Stimulated activated CD8-positive, alpha-beta memory T cell treated with anti-CD3 and anti-CD28 coated beads, Interleukin-4, amount 100 ng/mL, for 1 hour (primary cell): Measurements from ENCODE around the gene FARS2.
"Not testable (repeated sequence)": the region's sequence is repeated elsewhere in the genome, so short reads cannot be mapped to it uniquely, and the experiment has no call there.

ENCODE experiments used
- DNase-seq, 2 donors: peaks; one replicate each; pipeline ENCODE4 v3.0.0-alpha.2; 2020; ENCODE audit warnings: low read depth in 2 of 2, low spot score in 1 of 2

The FARS2 gene

DNA sequence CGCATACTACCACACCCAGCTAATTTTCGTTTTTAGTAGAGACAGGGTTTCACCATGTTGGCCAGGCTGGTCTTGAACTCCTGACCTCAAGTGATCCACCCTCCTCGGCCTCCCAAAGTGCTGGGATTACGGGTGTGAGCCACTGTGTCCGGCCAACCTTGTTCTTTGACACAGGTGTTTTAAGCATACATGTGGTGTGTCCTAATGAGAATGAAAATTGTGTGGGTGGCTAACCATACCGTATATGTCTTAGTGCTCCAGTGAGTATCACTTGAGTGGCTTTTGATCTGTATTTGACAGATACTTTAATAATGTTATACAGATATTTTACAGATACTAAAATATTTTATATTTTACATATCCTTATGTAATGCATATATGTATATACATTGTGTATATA is 395.4 kb downstream of the FARS2 start:
- not testable (repeated sequence) for DNase-seq

- DNase-seq, result no peak
Measured at GRCh38 chr6:5657684-5658430, 396.5 kb downstream of the FARS2 start.

DNA sequence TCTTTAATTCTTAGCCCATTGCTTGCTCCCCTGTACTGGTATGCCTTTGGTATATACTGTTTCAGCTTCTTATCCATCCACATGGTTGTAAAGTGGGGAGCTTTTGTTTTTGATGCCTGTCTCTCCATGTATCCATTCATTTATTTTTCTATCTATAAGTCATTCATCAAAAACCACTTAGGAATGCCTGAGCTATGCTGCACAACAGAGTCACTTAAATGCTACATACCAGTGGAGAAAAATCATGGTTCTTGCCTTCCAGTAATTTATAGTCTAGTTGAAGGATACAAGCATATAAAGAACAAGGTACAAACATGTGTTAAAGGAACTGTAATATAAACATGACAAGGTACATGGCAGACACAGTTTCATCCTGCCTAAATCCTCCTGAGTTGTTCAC is 398.2 kb downstream of the FARS2 start:
- DNase-seq, result no peak

DNA sequence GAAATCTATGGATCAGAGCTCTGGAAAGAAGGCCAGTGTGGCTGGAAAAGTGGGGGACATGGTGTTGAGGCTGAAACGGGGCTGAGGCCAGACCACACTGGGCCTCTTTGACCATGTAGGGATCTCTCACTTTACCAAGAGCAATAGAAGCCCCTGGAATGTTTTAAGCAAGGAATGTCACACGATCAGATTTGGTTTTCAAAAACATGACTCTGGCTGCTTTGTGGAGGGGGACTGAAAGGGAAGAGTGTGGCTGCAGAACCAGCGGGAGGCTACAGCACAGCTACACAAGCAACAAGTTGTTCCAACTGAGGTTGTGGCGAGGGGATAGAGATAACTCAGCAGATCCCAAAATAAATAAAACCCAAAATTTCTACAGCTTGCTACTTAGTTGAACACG is 399.5 kb downstream of the FARS2 start:
- no peak for DNase-seq

GRCh38 chr6:5662797-5663196 is 401.5 kb downstream of the FARS2 start:
- DNase-seq, result no peak

GRCh38 chr6:5663259-5663658 is 401.9 kb downstream of the FARS2 start:
- no peak for DNase-seq

DNA sequence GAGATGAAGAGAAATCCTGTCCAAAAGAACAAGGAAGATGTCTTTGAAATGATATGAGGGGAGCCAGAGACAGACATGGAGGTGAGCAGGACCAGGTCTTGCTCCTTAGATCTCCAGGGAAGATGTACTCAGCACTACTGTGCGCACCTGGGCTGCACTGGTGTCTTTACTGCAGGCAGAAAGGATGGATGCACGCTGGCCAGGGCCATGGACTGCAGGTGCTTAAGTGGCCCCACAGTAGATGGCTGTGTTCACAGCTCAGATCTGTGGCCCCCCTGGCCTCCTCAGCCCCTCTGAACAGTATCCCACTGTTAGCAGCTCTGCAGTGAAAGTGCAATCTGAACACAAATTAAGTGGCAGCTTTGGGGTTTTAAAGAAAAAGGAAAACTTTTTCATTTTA is 402.4 kb downstream of the FARS2 start:
- DNase-seq, result no peak

DNA sequence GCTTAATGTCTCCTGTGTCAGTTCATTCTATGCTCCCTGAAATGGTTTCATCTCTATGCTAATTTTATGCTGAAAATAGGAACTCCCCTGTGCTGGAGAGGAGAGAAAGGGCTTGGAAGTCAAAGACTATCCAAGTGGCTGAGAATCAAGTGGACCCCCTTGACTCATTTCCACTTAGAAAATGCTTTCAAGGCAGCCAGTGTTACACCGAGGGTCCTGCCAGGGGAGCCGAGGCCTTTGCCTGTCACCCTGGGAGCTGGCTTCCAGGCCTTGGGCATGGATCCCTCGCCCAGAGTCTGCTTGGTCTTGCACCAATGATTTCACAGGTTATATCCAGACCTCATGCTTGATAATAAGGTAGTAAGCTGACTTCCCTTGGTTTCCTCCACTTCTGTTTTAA is 402.8 kb downstream of the FARS2 start:
- no peak for DNase-seq

GRCh38 chr6:5665173-5665572 is 403.9 kb downstream of the FARS2 start:
- DNase-seq, result no peak

GRCh38 chr6:5665667-5666066 is 404.4 kb downstream of the FARS2 start:
- no peak for DNase-seq

- no peak for DNase-seq
Measured at GRCh38 chr6:5666695-5667094, 405.4 kb downstream of the FARS2 start.

GRCh38 chr6:5667737-5668136 is 406.4 kb downstream of the FARS2 start:
- DNase-seq, result no peak

DNA sequence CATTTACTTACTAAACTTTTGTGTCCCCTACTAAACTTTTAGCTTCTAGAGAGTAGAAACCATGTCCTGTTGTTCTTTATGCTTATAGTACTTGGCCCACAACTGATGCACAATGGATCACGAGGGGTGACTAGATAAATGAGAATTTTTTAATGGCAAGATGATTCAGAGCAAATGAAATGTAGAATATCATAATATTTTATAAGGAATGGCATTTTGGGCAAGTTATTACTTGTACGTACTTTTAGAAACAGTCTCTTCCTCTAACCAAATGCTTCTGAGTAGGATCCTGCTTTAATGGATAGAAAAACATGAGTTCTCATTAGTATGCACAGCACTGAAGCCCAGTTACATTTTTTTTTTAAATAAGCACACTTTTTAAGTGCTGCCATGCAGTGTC is 409.1 kb downstream of the FARS2 start:
- DNase-seq, result no peak

DNA sequence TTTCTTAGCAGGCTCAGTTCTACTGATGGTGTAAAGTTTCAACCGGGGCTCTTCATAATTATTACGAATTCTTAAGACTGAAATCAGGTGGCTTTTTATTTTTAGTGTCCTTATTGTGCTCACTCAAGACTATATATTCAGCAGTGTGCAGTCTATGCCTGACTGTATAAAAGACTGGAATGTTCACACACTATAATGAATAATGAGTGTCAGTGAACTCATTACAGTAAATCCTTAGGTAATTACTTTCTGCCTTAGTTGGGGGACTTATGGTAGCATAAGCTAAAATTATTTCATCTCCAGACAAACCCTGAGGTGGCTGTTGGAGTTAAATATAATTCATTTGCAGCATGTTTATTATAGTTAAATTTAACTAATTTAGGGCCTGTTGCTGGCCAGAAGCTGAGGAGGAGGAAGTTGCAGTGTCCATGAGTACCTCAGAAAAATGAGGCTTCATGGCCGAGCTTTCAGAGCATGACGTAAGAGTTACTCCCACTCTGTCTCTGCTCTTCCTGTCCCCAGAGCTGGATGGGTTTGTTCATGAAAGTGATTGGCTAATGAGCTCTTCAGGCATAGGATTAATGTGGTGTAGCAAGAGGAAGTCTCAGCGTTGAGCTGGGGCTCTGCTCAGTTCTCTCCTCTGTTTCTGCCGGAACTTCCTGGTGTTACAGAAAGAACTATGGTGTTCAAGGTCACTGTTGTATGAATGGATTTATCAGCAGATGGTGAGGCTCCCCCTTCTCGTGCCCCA is 409.7 kb downstream of the FARS2 start:
- no peak for DNase-seq

GRCh38 chr6:5671601-5672559 is 410.6 kb downstream of the FARS2 start:
- DNase-seq, result no peak

DNA sequence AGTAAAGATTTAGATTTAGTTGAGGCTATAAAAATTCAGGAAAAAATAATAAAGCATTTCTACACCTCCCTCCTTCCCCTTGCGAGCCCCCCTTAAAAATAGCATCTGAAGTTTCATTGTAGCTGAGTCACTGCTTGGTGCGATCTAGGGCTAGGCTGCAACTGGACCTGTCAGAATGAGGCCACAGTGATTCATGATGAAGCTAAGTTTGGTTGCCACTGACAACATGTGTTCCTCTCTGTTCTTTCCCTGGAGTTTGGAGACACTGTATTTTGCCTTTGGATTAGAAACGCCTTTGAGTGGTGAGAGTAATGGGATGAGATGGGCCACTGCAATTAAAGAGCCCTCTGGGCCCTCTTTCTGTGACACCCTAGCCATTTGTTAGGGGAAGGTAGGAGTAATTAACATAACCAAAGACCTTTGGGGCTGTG is 411.3 kb downstream of the FARS2 start:
- DNase-seq, result no peak

- DNase-seq, result no peak
Measured at GRCh38 chr6:5673019-5673790, 411.9 kb downstream of the FARS2 start.

GRCh38 chr6:5674141-5674540 is 412.8 kb downstream of the FARS2 start:
- DNase-seq, result no peak

DNA sequence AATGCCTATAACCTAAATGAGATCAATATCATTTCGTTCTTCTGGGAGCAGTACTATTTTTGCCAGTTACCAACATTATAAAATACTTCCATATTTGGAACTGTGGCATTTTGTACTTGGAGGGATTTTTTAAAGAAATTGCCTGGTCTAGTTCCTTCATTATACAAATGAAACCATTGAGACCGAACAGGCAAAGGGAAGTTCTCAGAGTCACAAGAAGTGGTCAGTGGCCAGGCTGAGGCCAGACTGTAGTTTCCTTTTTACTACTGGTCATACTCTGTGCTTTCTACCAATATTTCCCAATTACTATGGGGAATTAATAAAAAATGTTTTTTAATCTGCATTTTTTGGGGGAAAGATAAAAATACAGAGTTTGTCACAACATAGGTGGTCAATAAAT is 413.4 kb downstream of the FARS2 start:
- DNase-seq, result no peak

DNA sequence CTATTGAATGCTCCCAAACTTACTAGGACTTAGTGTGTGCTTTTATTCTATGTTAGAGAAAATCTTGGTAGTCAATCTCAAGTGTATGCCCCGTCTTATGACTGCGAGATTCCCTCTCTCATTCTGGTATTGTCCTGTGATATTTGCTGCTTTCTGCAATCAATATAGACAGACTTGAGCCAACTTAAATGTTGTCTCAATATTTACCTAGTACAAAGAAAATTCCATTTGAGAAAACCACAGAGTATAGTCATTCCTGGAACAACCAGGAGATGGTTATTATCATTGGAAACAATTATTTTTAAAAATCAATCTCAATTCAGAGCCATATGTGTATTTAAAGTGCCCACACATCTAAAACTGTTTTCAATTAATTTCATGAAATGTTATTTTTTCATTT is 415.4 kb downstream of the FARS2 start:
- DNase-seq, result no peak
